ENCODE results near the gene TMEM242. TPM values are rescaled to one million over a fixed set of nuclear protein-coding genes. Genes with fewer than 3 reads are reported as not detected.

The TMEM242 gene
- total and polyA plus RNA-seq, 2 of the 13 experiments (the other 11 are each of a cell fraction or from before 2014, with no cell fraction given), result 5.6 to 11.1 TPM

DNA sequence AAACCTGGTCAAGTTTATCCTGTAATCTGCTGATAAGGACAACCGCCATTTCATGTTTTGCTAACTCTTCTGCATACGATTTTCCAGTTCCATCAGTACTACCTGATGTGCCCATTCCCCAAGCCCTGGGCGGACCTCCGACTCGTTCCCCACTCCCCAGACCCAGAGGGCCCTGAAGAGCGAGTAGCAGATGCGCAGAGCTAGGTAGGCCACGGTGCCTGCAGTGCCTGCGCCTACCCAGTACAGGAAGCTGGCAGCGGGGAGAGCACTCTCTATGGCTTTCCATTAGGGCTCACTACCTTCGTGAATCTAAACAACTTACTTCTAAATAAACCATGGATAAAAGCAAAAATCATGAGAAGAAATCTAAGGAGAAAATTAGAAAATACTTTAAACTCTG lies 43.3 kb upstream of the TMEM242 start:
- FAIRE-seq (no peak), ATAC-seq (no peak), DNase-seq (ENCODE audit: low spot score) (no peak)
- Histone ChIP-seq H3K4me1 (ENCODE audit: insufficient read depth, low read length) (no peaks in the 10 kb centered on the region), H3K36me3 (replicated peaks in 1 of 2; ENCODE audit: control insufficient read depth in 1 of 2, insufficient read depth in 2 of 2, low read length in 2 of 2) (no peaks in the 10 kb centered on the region), H2AFZ (ENCODE audit: low read length) (no peak overlapping the region), H3K27me3 (ENCODE audit: control insufficient read depth in 1 of 2, insufficient read depth in 2 of 2, low read length in 2 of 2) (peaks cover 0 to 8% of the 10 kb centered on the region in 2 experiments; a peak in 1 of 5 replicates), H3K27ac (ENCODE audit: extremely low read length, insufficient read depth, low read length) (no peak overlapping the region), H3K9me3 (ENCODE audit: low read length) (no peaks in the 10 kb centered on the region), H3K4me3 (replicated peaks in 1 of 3; ENCODE audit: insufficient read depth in 1 of 3, low read depth in 2 of 3, low read length in 3 of 3) (no peak overlapping the region), H3K4me2 (ENCODE audit: low read depth, low read length) (no peak overlapping the region), H3K79me2 (ENCODE audit: insufficient read depth, low read length) (no peaks in the 10 kb centered on the region), H4K20me1 (ENCODE audit: insufficient read depth, low read length) (no peaks in the 10 kb centered on the region), H3K9ac (ENCODE audit: insufficient read depth, low read depth, low read length) (no peak overlapping the region)
- BruUV-seq (replicated peaks), result no TSS peak
- in situ Hi-C loops (cut with HindIII; ENCODE audit: extremely low pct_ligation_motif_present, low pct_unique_long_range_greater_than_20kb) (no loop called here), intact Hi-C loops (cut with micrococcal nuclease; ENCODE audit: unreplicated experiment) (no loop called here)
- TF ChIP-seq ZSCAN25 (CRISPR knock-in tag; IDR thresholded peaks at IDR 0.05) (no peak), NCOA2 (CRISPR knock-in tag; IDR thresholded peaks at IDR 0.05) (no peak), ZNF549 (CRISPR knock-in tag; IDR thresholded peaks at IDR 0.05) (no peak), ZNF446 (CRISPR knock-in tag; IDR thresholded peaks at IDR 0.05) (no peak), ZNF24 (IDR thresholded peaks at IDR 0.05) (no peak), CHD2 (IDR thresholded peaks at IDR 0.05; ENCODE audit: low read depth, low read length) (no peak), ZNF207 (IDR thresholded peaks at IDR 0.05; ENCODE audit: borderline replicate concordance) (no peak), ZNF567 (CRISPR knock-in tag; IDR thresholded peaks at IDR 0.05; ENCODE audit: borderline replicate concordance) (no peak), ZNF788 (CRISPR knock-in tag; IDR thresholded peaks at IDR 0.05; ENCODE audit: borderline replicate concordance) (no peak), WIZ (CRISPR knock-in tag; IDR thresholded peaks at IDR 0.05) (no peak), ZBTB38 (CRISPR knock-in tag; IDR thresholded peaks at IDR 0.05) (no peak), SMAD3 (CRISPR knock-in tag; IDR thresholded peaks at IDR 0.05) (no peak)
- TF ChIP-seq, protein P1, sequence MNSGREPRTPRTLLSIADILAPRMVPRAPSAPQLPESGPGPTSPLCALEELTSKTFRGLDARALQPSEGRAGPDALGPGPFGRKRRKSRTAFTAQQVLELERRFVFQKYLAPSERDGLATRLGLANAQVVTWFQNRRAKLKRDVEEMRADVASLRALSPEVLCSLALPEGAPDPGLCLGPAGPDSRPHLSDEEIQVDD (CRISPR knock-in tag; IDR thresholded peaks at IDR 0.05; ENCODE audit: borderline replicate concordance), result no peak
- TF ChIP-seq, protein P2, sequence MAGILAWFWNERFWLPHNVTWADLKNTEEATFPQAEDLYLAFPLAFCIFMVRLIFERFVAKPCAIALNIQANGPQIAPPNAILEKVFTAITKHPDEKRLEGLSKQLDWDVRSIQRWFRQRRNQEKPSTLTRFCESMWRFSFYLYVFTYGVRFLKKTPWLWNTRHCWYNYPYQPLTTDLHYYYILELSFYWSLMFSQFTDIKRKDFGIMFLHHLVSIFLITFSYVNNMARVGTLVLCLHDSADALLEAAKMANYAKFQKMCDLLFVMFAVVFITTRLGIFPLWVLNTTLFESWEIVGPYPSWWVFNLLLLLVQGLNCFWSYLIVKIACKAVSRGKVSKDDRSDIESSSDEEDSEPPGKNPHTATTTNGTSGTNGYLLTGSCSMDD (CRISPR knock-in tag; IDR thresholded peaks at IDR 0.05), result no peak
- CTCF ChIA-PET (ENCODE audit: low intra/inter-chr PET ratio, low total read pairs), result no interaction called here
- 49% methylated on average over 11 of the region's 11 CpGs for WGBS (ENCODE audit: low lambda C conversion rate)
- POLR2A ChIA-PET, result no interaction called here
